GM19372 (cell line): ENCODE results near the gene PDSS2.
"Not testable (repeated sequence)": the region's sequence is repeated elsewhere in the genome, so short reads cannot be mapped to it uniquely, and the experiment has no call there.

Experiments
- ATAC-seq: cut with Tn5 transposase; IDR thresholded peaks from one replicate; pipeline ENCODE4 v1.9.1; 2021; ENCODE audit warnings: mild to moderate bottlenecking, low read depth, moderate library complexity; ENCODE audit not compliant: unreplicated experiment

PDSS2 gene

DNA sequence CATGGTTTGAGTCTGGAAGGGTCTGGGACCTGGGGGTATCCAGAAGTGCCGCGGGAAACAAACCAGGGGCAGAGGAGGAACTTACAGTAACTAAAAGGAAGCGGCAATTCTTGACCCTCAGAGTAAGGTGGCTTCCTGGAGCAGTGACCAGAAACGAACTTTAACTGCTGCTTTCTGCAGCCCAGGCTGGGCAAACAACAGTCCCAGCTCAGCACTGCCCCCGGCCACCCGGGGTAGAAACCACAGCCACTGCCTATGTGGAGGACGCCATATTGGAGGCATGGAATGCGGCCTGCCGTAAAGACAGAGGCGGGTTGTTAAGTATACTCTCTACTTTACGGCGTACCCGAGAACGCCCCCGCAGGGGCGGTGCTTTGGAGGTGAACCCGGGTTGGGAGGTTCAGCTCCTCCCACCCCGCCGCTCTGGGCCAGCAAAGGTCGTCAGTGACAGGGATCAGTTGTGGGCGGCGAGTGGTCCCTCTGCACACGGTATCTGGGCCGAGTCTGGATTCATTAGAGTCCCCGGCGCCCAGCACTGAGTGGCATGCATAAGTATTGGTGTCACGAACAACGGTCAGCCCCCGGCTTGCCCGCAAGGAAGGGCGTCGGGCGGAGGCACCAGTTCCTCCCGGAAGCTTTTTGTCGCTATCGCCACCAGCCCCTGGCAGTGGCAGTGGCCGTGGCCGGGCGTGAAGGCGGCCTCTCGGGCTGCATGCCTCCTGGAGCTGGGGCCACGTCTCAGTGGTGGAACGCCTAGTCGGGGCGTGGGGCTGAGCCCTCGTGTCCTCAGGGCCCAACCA lies at the start of gene PDSS2:
Gene PDSS2, minus strand, starts transcription at position 282 of the 800 bp plus-strand sequence. Its CDS starts 279 bp downstream, at position 3.
- ATAC-seq: peak; percentile 85

DNA sequence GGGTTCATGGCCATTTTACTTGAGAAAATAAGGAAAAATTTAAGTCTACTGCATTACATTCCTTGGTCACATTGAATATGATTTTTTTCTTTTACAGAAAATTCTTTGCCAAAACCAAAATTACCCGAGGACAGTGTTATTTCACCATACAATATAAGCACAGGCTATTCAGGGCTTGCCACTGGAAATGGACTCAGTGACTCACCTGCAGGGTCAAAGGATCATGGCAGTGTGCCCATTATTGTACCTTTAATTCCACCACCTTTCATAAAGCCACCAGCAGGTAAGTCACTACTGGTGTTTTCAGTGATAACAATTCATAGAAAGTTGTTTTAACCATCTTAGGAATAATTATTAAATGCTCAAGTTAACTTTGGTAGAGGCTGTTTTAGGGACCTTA lies 46.8 kb upstream of the PDSS2 start:
- ATAC-seq: no peak

GRCh38 chr6:107504270-107505026 lies 45.1 kb upstream of the PDSS2 start:
- ATAC-seq: no peak

GRCh38 chr6:107496892-107497684 lies 37.7 kb upstream of the PDSS2 start:
- ATAC-seq: no peak

DNA sequence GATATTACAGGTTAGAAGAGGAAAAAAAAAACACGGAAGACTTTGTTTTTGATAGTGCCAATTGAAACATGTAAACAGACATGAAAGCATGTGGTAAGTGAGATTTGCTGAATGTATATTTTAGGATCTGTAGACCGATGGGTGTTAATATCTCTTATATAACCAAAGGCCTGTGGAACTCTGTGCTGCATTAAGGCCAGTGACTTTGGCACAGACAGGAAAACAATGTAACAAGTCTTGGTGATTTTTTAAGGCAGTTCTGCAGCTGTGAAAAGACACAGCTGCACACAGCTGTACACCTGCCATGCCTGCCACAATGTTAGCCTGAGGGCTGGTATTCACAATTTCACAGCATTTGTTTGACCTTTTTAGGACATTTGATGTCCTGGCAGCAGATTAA lies 36.6 kb upstream of the PDSS2 start:
- no peak for ATAC-seq

- no peak for ATAC-seq
Observed at GRCh38 chr6:107495196-107495643, 35.9 kb upstream of the PDSS2 start.

DNA sequence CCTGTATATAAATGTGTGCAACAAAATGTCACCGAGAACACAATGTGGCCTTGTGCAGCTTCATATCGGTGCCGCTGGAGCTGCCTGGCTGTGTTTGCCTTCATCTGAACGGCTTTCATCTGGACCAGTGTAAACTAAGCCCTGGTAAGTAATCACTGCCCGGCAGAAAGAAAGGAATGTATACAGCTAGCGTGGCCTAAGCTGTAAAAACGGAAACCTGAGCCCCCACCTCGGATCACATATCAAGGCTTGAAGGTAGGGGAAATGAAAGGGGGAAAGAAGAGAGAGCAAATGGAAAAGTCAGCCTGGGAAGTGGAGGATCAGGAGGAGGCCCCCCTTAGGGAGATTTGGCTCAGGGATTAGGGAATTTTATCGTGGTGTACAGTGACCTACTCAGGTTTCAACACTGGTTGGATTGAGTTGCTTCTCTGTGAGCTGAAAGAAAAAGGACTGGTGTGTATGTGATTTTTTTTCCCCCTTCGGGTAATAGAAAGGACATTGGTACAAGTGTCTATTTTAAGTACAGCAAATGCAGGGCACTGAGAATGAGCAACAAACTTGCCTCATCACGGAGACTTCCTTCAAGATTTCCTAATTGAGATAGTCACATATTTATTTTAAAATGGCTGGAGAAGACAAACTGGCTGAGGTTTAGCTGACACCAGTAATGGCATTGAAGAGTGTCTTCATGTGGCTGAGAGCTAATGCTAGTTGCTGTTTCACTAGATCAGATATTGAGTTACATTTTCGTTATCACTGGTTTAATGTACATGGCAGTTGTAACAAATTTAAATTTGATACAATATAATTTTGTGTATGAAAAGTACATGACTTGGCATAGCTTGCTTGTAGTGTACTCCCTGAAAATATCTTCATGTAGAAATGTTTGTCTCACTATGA lies 34.0 kb upstream of the PDSS2 start:
- no peak for ATAC-seq

DNA sequence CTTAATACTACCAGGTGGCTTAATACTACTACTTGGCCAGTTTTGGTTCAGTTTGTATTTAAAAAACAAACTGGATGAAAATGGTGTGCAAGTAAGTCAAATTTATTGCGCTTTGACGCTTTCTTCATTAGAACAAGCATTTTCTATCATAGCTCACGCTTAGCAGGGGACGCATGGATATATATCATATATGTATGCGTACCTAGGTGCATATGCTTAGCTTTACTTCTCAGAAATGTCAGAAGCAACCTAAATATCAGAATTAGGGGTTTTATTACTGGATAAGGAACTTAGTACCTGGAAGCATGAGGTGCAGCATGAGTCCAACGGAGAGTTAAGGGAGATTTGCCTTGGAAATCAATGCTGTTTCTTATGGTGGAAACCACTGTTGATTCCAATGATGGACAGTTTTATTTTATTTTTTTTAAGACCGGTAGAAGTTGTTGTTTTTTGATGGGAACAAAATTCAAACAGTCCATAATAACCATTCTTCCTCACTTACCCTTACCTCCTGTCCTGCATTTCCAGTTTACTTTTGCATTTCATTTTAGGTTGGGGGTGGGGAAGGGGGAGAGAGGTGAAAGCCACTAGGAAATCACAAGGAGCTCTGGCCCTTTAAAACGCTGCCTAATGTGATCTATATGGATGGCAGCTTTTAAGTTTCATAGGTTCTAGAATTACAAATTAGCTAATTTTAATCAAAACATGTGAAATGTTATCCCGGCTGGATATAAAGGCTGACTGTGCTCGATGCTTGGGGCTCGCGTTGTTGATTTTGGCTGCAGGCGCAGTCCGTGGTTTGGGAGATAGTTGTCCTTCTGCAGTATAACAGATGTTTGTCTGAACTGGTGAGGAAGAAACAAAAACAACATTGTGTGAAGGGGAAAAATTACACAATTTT lies 32.6 kb upstream of the PDSS2 start:
- ATAC-seq: no peak

DNA sequence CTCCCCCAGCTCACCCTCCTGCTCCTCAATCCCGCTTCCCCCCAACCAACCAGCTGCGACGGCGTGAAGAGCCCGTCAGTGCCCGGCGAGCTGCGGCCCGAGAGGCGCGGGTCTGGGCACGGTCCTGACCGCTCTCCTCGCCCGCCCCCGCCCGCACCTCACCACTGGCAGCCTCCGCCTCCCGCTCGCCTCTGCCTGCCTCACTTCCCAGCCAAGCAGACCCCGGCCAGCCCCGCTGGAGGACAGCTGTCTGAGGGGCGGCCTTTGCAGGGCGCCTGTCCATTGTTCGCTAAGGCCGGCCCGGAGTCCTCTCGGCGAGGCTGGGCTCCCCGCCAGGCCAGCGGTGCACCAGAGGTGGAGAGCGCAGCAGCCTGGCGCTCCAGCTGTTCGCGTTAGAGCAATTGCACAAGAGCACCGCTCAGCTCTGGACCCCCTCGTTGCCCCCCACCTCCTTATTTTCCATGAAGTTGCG lies 31.8 kb upstream of the PDSS2 start:
- no peak for ATAC-seq

DNA sequence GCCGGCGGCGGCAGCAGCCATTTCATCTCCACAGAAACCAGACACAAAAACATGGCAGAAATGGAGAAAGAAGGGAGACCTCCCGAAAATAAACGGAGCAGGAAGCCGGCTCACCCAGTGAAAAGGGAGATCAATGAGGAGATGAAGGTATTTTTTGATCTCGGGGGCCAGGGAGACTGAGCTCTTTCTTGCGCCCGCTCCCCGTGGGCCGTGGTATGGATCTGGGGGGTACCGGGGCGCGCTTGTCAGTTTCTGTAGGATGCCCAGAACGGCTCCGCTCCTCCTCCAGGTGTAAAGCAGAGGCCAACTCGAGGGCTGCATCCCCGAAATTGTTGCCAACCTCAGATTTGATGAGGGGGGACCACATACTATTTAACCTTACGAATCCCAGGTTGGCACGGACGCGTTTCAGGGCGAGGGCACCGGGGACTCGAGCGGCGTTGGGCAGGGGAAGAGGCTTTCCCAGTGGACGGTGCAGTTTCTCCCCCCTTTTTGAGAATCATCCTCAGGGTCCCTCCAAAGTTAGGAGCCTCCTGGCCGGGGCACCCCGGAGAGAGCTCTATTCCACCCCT lies 31.3 kb upstream of the PDSS2 start:
- ATAC-seq: peak; percentile 5

GRCh38 chr6:107489636-107490565 lies 30.5 kb upstream of the PDSS2 start, which contains the start of gene SOBP:
SOBP (plus strand) TSS chr6:107490117; CDS start chr6:107490617, 500 bp downstream.
- ATAC-seq: peak; percentile 51

GRCh38 chr6:107488875-107489635 lies 29.7 kb upstream of the PDSS2 start:
- ATAC-seq: no peak

DNA sequence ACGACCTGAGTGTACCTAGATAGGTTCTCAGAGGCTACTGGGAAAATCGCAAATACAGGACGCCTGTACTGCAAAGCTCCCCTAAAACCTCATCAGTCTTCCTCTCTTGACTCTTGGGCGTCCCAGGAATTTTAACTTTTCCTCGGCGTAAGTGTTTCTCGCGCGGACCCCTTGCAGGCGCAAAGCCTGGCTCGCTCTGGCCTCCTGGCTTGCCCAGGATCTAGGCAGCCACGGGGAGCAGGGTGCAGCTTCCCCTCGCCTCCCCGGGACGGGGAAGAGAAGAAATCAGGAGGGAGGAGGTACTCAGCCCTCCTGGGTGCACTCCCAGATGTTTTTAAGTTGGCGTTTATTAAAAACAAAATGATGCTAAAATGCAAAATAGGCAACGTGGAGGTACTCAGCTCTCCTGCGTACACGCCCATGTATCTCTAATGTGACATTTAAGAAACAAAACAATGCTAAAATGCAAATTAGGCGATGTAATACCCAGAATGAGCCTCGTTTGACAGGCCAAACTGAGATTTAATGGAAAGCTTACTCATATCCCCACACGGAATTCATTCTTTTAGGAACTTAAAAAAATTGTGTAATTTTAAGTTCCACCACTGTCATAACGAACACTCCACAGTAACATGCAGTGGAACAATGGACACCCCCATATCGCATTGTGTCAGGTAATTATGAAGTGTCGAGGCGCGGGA lies 29.0 kb upstream of the PDSS2 start:
- ATAC-seq: no peak

GRCh38 chr6:107485157-107485556 lies 25.8 kb upstream of the PDSS2 start:
- no peak for ATAC-seq

- ATAC-seq: no peak
Observed at GRCh38 chr6:107479089-107479690, 19.8 kb upstream of the PDSS2 start.

DNA sequence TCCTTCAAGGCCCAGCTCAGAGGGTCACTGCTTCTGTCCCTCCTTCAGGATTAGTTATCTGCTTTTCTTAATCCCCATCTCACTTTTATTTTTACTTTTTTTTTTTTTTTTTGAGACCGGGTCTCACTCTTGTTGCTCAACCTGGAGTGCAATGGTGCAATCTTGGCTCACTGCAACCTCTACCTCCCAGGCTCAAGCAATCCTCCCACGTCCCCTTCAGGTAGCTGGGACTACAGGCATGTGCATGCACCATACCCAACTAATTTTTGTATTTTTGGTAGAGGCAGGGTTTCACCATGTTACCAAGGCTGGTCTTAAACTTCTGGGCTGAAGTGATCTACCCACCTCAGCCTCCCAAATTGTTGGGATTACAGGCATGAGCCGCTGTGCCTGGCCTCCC lies 16.5 kb upstream of the PDSS2 start:
- not testable (repeated sequence) for ATAC-seq
